Measurements from ENCODE around the gene SYDE1.

SYDE1 gene

DNA sequence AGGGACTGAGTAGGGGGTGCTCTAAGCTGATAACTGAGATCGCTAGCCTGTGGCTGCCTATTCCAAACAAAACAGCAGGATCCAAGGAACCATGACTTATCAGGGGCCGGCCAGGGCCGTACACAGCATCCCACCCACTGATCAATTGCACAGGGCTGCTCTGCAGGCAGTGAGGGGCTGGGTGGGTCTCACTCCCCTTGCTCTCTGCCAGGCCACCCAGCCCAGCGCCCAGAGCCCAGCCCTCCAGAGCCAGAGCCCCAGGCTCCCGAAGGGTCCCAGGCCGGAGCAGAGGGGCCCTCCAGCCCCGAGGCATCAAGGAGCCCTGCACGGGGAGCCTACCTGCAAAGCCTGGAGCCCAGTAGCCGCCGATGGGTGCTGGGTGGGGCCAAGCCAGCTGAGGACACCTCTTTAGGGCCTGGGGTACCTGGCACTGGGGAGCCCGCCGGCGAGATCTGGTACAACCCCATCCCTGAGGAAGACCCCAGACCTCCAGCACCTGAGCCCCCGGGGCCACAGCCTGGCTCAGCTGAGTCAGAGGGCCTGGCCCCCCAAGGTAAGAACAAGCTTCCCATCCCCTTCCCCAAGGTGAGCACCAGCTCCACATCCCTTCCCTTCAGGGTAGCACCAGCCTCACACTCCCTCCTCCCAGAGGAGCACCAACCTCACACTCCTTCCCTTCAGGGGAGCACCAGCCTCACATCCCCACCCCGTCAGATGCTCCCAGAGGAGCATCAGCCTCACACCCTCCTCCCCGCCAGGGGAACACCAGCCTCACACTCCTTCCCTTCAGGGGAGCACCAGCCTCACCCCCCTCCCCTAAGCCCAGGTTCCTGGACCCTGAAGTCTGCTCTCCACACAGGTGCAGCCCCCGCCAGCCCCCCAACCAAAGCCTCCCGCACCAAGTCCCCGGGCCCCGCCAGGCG is 1.9 kb downstream of the SYDE1 start:
- DNase-seq = no peak

DNA sequence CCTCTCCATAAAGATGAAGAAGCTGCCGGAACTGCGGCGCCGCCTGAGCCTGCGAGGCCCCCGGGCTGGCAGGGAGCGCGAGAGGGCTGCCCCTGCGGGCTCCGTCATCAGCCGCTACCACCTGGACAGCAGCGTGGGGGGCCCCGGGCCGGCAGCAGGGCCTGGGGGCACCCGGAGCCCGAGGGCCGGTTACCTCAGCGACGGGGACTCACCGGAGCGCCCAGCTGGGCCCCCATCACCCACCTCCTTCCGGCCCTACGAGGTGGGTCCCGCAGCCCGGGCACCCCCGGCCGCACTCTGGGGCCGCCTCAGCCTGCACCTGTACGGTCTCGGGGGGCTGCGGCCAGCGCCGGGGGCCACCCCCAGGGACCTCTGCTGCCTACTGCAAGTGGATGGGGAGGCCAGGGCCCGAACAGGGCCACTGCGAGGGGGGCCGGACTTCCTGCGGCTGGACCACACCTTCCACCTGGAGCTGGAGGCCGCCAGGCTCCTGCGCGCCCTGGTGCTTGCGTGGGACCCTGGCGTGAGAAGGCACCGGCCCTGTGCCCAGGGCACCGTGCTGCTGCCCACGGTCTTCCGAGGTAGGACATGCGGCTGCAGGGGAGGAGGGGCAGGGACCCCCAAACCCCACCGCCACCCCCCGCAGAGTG is 2.7 kb downstream of the SYDE1 start:
- DNase-seq = no peak

DNA sequence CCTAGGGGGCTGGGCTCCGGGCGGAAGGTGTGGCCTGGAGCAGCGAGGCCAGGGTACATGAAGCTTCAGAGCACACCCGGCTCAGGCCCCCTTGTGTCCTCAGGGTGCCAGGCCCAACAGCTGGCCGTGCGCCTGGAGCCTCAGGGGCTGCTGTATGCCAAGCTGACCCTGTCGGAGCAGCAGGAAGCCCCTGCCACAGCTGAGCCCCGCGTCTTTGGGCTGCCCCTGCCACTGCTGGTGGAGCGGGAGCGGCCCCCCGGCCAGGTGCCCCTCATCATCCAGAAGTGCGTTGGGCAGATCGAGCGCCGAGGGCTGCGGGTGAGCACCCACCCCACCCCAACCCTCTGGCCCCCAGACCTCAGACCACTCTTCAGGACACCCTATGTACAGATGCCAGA is 3.2 kb downstream of the SYDE1 start:
- DNase-seq = no peak

DNA sequence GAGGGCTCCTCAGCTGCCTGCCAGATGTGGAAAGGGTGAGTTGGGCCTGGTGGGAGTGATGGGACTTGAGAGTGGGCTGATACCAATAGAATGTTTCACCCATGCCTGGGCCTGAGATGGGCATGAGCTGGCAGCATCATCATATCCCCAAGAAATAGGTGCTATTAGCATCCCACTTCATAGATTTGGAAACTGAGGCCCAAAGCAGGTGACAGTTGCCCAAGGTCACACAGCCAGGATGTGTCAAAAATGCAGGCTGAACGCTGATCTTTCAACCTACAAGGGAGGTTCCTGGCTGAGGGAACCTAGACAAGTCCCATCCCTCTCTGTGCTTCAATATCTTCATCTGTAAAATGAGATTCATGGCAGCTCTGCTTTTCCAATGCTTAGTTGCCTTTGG is 4.6 kb downstream of the SYDE1 start:
- DNase-seq = no peak

DNA sequence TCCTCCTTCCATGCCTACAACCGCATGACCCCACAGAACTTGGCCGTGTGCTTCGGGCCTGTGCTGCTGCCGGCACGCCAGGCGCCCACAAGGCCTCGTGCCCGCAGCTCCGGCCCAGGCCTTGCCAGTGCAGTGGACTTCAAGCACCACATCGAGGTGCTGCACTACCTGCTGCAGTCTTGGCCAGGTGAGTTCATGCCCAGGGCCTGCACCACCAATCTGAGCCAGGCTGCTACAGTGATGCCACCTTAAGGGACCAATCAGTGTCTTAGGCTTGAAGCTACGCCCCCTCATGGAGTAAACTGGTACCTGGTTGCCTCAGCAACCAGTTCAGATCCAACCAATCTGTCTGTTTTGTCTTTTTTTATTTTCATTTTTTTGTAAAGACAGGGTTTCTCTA is 5.2 kb downstream of the SYDE1 start:
- no peak for DNase-seq

DNA sequence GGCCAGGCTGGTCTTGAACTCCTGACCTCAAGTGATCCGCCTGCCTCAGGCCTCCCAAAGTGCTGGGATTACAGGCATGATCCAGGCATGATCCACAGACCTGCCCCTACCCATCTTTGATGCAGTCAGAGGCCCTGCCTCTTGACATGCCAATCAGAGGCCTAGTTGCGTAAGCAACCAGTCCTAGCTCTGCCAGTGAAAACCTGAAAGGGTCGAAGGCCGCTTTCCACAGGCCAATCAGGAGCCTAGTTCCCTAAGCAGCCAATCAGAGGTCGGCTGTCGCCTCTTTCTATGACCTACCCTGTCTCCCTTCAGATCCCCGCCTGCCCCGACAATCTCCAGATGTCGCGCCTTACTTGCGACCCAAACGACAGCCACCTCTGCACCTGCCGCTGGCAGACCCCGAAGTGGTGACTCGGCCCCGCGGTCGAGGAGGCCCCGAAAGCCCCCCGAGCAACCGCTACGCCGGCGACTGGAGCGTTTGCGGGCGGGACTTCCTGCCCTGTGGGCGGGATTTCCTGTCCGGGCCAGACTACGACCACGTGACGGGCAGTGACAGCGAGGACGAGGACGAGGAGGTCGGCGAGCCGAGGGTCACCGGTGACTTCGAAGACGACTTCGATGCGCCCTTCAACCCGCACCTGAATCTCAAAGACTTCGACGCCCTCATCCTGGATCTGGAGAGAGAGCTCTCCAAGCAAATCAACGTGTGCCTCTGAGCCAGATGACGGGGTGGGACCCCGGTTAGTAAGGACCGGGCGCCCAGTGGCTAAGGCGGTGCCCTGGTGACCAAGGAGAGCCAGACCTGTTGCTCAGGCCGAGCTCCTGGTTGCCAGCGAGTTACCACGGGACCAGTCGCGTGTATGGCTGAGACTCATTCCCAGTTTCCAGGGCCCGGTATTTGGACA is 6.3 kb downstream of the SYDE1 start:
- no peak for DNase-seq

DNA sequence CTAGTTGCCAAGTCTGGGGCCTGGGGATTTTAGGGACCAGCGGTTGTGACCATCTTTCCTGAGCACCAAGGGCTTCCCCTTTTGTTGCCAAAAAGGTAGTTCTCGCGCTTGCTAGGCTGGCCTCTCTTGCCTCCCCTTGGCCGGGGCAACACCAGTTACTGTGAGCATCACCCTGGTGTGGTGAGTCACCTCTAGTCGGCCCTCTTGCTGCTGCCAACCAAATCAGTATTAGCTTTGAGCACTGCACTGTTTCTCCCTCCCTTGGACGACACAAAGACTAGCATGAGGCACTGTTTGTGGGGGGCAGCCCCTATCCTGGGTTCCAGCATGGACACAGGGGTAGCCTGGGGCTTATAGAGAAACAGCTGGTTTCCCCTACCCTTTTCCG is 6.9 kb downstream of the SYDE1 start:
- no peak for DNase-seq

DNA sequence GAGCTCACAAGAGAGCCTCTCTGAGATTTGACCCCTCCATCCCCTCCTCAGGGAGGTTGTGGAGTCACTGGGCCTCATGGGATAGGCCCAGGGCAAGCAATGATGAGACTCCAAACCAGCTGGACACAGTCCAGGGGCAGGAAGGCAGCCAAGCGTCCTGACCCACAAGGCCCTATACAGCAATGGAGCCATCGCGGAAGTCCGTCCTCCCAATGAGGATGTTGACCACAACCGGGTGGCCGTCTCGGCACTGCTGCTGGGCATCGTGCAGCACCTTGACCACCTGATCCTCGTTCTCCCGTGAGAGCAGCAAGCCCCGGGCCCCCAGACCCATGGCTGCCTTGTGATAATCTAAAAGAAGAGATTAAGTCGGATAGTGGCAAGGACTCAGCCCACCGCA is 7.9 kb downstream of the SYDE1 start:
- DNase-seq = no peak

DNA sequence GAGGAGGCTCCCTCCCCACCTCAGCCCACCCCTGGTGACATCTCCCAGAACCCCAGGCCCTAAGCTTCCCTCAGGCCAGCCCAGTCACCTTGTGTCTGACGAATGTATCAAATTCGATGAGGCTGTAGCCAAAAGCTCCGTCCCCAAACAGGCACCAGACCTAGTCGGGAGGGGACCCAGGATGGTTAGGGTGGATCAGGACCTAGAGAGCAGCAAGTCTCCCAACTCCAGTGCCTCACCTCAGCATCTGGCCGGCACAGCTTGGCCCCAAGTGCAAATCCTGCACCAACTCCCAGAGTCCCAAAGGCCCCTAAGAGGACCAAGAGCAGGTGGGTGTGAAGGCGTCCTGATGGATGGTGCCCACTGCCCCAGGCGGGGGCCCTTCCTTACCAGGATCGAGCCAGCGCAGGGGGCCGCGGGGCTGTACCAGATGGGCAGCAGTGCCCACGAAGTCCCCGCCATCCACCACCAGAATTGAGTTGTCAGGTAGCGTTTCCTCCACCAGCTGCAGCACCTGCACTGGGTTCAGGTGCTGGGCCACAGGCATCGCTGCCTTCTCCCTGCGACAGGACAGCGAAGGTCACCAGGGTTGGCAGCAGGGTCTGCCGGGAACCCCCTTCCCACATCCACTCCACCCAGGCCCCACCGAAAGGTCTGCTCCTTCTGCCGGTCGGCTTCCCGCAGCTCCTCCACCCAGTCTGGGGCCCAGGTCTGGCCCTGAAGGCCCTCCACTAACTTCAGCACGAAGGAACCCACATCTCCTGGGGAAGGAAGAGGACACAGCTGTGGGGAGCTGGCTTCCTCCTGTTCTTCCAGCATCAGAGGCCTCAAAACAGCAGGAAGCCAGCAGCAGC is 8.8 kb downstream of the SYDE1 start:
- no peak for DNase-seq

DNA sequence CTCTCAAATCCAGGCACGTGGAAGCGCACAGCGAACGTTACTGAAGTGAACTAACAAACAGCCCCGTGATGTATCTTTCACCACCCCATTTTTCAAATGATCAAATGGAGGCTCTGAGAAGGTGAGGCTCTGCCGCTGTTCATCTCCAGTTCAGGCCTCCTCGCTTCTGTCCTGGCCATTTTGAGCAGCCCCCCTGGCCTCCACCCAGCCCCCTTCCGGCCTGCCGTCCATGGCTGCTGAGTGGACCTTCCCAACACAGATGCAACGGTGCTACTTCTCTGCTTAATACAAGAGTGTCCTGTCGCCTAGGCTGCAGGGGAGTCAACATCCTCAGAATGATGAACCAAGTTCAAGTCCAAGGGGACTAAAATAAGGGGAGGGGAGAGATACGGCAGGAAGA is 9.7 kb downstream of the SYDE1 start:
- DNase-seq = no peak

DNA sequence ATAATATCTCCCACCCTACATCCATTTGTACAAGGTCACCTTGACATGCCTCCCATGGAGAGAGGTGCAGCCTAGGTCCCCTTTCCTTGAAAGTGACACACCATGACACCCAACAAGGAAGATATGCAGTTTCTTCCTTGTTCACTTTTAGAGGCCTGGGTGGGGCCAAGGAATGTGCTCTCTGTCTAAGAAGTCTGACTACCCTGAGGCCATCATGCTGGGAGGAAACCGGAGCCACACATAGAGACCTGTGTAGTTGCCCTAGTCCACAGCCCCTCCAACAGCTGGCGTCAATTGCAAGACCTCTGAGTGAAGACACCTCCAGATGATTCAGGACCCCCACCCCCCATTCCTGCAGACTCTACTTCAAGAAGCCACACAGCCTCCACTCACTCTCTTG is 11.0 kb downstream of the SYDE1 start:
- DNase-seq = no peak

DNA sequence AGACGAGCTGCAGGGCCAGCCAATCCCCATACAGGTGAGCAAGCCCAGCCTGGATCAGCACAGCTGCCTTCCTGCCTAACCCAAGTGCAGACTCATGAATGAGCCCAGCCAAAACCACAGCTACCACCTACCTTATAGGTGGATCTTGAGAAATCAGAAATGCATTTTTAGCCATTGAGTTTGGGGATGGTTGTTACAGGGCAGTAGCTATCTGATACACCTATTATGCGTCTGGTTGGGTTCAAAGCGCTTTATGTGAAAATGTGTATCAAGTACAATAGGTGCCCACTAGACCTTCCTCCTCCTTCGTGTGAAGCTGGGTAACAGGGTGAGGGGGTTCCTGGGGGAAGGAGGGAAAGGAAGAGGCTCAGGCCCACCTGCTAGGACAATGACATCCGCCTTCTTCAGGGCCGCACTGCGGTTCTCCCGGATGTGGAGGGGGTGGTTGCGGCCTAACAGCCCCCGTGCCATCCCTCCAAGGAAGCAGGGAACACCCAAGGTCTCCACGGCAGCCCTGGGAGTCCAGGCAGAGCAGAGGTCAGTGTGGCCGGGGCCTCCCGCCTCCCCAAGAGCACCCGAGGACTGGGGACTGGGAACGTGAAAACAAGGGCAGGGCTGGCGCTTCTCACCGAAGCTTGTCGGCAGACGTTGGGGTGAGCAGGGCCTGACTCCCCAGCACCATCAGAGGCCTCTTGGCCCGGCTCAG is 11.7 kb downstream of the SYDE1 start:
- DNase-seq = no peak

DNA sequence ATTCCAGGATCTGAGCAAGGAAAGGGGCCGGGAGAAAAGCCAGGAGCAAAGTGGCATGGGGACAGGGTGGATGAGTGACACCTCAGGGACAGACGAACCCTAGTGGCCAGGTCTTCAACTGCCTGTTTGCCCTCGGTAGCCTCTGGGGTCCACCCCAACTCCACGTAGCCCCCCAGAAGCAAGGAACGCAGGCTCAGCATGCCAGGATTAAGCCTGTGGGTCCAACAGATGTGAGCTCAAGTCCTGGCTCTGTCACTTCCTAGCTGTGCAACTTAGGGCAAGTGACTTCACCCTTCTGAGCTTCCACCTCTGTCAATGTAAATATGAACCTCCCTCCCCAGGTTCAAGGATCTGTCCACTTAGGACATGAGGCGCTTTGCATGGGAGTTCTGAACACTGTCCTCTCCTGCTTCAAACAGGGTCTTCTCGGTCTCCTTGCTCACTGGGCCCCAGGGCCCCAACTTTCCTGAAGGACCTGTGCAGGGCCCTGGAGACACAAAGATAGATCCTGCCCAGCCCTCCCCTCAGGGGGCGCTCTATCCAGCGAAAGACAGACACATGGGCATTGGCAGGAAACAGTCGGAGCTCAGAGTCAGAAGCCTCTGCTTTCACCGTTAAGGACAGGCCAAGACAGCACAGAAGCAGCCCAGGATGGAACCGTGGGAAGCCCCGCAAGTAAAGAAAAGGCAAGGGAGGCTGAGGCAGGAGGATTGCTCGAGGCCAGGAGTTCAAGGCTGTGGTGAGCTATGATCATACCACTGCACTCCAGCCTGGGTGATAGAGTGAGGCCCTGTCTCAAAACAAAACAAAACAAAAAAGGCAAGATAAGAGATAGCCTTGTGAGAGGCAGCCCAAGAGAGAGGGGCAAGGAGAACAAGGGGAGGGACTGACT is 13.2 kb downstream of the SYDE1 start:
- no peak for DNase-seq

DNA sequence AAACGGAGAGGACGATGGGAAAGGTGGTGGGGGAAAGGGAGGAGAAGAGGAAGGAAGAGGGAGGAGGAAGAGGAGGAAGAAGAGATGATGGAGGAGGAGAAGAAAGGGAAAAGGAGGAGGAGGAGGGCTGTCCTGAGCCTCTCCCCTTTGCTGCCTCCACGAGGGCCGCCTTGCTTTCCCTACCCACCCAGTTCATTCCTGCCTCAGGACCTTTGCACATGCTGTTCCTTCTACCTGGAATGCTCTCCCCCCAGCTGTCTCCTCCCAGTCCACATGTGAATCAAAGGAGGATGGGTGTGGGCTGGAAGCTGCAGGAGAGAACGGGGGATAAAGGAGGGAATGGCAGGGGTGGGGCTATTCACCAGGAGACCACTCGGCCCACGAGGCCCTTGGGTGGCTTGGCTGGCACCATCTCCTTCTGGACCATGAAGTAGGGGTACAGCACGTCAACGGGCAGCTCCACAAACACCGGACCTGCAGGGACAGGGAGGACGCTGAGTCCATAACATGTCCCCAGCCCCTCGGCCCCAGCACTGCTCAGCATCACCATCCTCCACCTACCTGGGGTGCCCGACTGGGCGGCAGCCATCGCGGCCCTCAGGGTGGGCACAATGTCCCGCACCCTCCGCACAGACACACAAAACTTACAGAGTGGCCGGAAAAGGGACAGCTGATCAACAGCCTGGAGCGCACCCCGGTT is 15.3 kb downstream of the SYDE1 start:
- DNase-seq = no peak

DNA sequence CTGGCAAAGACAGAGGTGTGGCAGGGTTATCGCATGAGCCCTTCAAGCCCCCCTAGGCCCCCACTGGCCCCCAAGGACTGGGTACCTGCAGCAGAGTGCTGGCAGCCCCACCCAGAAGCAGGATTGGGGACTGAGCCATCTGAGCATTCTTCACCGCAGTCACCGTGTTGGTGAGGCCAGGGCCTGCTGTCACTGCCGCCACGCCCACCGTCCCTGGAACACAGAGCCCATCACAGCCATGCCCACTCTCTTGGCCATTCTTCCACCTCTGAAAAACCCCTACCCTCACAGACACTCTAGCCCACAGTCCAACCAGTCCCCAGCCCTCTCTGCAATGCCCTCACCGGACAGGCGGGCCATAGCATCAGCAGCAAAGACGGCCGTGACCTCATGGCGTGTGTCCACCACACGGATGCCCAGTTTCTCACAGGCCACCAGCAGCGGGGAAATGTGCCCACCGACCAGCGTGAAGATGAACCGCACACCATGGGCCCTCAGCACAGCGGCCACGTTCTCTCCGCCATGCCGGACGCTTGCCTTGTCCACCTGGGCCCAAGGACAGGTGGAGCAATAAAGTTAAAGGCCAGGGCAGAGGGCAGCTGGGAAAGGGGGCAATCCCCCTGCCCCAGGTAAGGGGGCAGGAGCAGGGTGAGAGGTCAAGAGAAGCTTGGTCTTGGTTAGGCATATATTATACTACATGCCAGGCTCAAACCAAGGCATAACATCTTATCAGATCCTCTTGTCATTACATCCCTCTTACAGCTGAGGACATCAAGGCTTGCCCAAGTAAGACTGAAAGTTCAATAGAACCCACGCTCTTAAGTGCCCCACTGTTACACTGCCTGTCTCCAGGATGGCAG is 16.1 kb downstream of the SYDE1 start:
- DNase-seq = no peak

DNA sequence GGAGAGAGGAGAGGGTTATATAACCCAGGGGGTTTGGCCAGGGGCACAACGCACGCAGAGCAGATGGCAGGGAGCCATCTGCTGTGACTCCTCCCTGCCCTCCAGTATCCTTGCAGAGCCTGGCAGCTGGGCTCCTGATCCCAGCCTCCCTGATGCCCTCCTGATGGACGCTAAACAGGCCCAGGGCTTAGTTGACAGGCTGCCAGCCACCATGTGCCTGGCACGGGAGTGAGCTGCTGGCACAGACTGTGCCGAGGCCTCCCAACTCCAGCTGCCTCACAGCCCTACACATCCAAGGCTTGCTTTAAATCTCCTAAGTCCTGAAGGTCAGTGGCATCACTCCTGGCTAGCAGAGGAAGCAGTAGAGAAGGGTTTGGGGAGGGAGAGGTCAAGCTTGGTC is 16.7 kb downstream of the SYDE1 start:
- no peak for DNase-seq

DNA sequence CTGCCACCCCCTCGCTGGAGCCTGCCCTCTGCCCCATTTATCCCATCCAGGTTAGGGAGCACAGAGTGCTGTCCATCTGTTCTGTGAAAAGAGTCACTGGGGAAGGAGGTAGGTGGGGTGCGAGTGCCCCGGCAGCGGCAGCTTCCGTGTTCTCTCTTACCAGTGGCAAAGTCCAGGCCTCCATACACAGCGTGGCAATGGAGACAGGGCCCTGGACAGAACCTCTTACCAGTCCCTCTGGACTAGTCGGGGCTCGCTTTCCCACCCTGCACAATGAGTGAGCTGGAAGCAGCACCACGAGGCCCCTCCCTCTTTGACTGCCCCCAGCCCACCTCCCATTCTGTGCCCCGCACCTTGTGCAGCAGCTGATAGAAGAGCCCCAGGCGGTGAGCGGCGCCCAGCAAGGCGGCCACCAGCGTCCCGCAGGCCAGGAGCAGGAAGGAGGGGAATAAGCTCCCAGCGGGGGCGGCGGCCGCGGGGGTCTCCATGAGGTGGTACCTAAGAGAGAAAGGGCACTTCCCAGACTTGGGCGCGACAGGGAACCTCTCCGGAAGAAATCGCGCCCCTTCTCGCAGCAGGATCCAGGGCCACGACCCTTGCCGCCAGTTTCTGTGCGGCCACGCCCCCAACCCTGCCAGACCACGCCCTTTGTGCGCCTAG is 17.5 kb downstream of the SYDE1 start:
- DNase-seq = no peak

Measured in CD4-positive, alpha-beta T cell treated with Interleukin-4 for 1 hour (primary cell).